Muscle layer of duodenum (tissue), 2 donors: ENCODE data around the gene CELF4.
"Not testable (repeated sequence)": the region's sequence is repeated elsewhere in the genome, so short reads cannot be mapped to it uniquely, and the experiment has no call there.

Source experiments
- H3K27ac ChIP-seq: one replicate; pipeline ENCODE4 v1.7.0; 2013; ENCODE audit warnings: mild to moderate bottlenecking, low read length
- H3K27me3 ChIP-seq: one replicate; pipeline ENCODE4 v1.7.0; 2013; ENCODE audit warnings: low read depth, mild to moderate bottlenecking, control low read depth, low read length
- H3K36me3 ChIP-seq, 2 donors: one replicate each; pipeline ENCODE4 v1.7.0; 2013; ENCODE audit warnings: low read length in 2 of 2, control low read depth in 1 of 2, mild to moderate bottlenecking in 1 of 2; ENCODE audit not compliant: insufficient read depth in 2 of 2, control insufficient read depth in 1 of 2
- H3K4me1 ChIP-seq, 2 donors: one replicate each; pipeline ENCODE4 v1.7.0; 2013; ENCODE audit warnings: low read length in 2 of 2, mild to moderate bottlenecking in 2 of 2, control low read depth in 1 of 2, moderate library complexity in 1 of 2; ENCODE audit not compliant: insufficient read depth in 2 of 2, control insufficient read depth in 1 of 2
- H3K4me3 ChIP-seq, 2 donors: one replicate each; pipeline ENCODE4 v1.7.0; 2013; ENCODE audit warnings: low read length in 2 of 2, low read depth in 1 of 2, mild to moderate bottlenecking in 1 of 2
- H3K9me3 ChIP-seq, 2 donors: one replicate each; pipeline ENCODE4 v1.7.0; 2013; ENCODE audit warnings: low read length in 2 of 2, control low read depth in 1 of 2, mild to moderate bottlenecking in 1 of 2; ENCODE audit not compliant: control insufficient read depth in 1 of 2
- donor health status: healthy.

Gene CELF4

GRCh38 chr18:37380546-37381110, 185.0 kb downstream of the CELF4 start:
- H3K27ac ChIP-seq = no peak overlapping the region
- H3K36me3 ChIP-seq = no peaks in the 10 kb centered on the region
- no peaks in the 10 kb centered on the region for H3K4me1 ChIP-seq
- no peak overlapping the region for H3K4me3 ChIP-seq
- H3K27me3 ChIP-seq = no peaks in the 10 kb centered on the region
- H3K9me3 ChIP-seq = no peaks in the 10 kb centered on the region

- H3K27me3 ChIP-seq = no peaks in the 10 kb centered on the region
- H3K36me3 ChIP-seq = no peaks in the 10 kb centered on the region
- no peak overlapping the region for H3K27ac ChIP-seq
- no peak overlapping the region for H3K4me3 ChIP-seq
- no peaks in the 10 kb centered on the region for H3K4me1 ChIP-seq
- H3K9me3 ChIP-seq = no peaks in the 10 kb centered on the region
Measured at GRCh38 chr18:37378336-37379010, 187.1 kb downstream of the CELF4 start.

GRCh38 chr18:37375181-37375580, 190.4 kb downstream of the CELF4 start:
- H3K9me3 ChIP-seq = no peaks in the 10 kb centered on the region
- no peak overlapping the region for H3K27ac ChIP-seq
- no peaks in the 10 kb centered on the region for H3K36me3 ChIP-seq
- no peaks in the 10 kb centered on the region for H3K27me3 ChIP-seq
- no peak overlapping the region for H3K4me3 ChIP-seq
- no peaks in the 10 kb centered on the region for H3K4me1 ChIP-seq

- Histone ChIP-seq H3K27me3 (no peaks in the 10 kb centered on the region), H3K36me3 (no peaks in the 10 kb centered on the region), H3K4me3 (no peak overlapping the region), H3K4me1 (peaks cover 0 to 3% of the 10 kb centered on the region in 2 donors), H3K27ac (no peak overlapping the region), H3K9me3 (no peaks in the 10 kb centered on the region)
Measured at GRCh38 chr18:37368110-37368954, 197.3 kb downstream of the CELF4 start.

GRCh38 chr18:37364237-37364636, 201.4 kb downstream of the CELF4 start:
- Histone ChIP-seq H3K27me3 (no peaks in the 10 kb centered on the region), H3K36me3 (no peaks in the 10 kb centered on the region), H3K27ac (no peak overlapping the region), H3K4me3 (no peak overlapping the region), H3K4me1 (peaks cover 0 to 3% of the 10 kb centered on the region in 2 donors), H3K9me3 (no peaks in the 10 kb centered on the region)

- no peaks in the 10 kb centered on the region for H3K9me3 ChIP-seq
- H3K27me3 ChIP-seq = no peaks in the 10 kb centered on the region
- H3K27ac ChIP-seq = no peak overlapping the region
- no peak overlapping the region for H3K4me3 ChIP-seq
- H3K4me1 ChIP-seq = peaks cover 0 to 3% of the 10 kb centered on the region in 2 donors
- no peaks in the 10 kb centered on the region for H3K36me3 ChIP-seq
Measured at GRCh38 chr18:37362158-37362890, 203.3 kb downstream of the CELF4 start.

GRCh38 chr18:37361335-37362157, 204.1 kb downstream of the CELF4 start:
- Histone ChIP-seq H3K27me3 (no peaks in the 10 kb centered on the region), H3K4me3 (no peak overlapping the region), H3K36me3 (no peaks in the 10 kb centered on the region), H3K4me1 (peaks cover 0 to 3% of the 10 kb centered on the region in 2 donors), H3K27ac (no peak overlapping the region), H3K9me3 (no peaks in the 10 kb centered on the region)

- not testable (repeated sequence) for H3K4me3 ChIP-seq, H3K36me3 ChIP-seq, H3K27ac ChIP-seq, H3K4me1 ChIP-seq, H3K9me3 ChIP-seq, H3K27me3 ChIP-seq
Measured at GRCh38 chr18:37358061-37358460, 207.5 kb downstream of the CELF4 start.

GRCh38 chr18:37355772-37356171, 209.8 kb downstream of the CELF4 start:
- no peaks in the 10 kb centered on the region for H3K9me3 ChIP-seq
- H3K36me3 ChIP-seq = no peaks in the 10 kb centered on the region
- no peak overlapping the region for H3K4me3 ChIP-seq
- no peaks in the 10 kb centered on the region for H3K4me1 ChIP-seq
- H3K27me3 ChIP-seq = no peaks in the 10 kb centered on the region
- no peak overlapping the region for H3K27ac ChIP-seq

- Histone ChIP-seq H3K4me1 (no peaks in the 10 kb centered on the region), H3K4me3 (no peak overlapping the region), H3K27ac (no peak overlapping the region), H3K9me3 (no peaks in the 10 kb centered on the region), H3K36me3 (no peaks in the 10 kb centered on the region), H3K27me3 (no peaks in the 10 kb centered on the region)
Measured at GRCh38 chr18:37351110-37351509, 214.5 kb downstream of the CELF4 start.
